ENCODE measurements around the gene SDK1.

SDK1 gene

GRCh38 chr7:4265066-4265465 is 964.0 kb downstream of the SDK1 start:
- no peaks in the 10 kb centered on the region for H3K9me3 Mint-ChIP-seq
- H3K36me3 Mint-ChIP-seq (ENCODE audit: low read depth) = no peaks in the 10 kb centered on the region
- no peak for TF ChIP-seq CTCF (IDR thresholded peaks at IDR 0.05; ENCODE audit: unreplicated experiment in 3 of 3)
- no peak overlapping the region for H3K4me3 Mint-ChIP-seq
- H3K27ac Mint-ChIP-seq = no peak overlapping the region
- peaks cover 5% of the 10 kb centered on the region for H3K4me1 Mint-ChIP-seq
- peaks cover 24% of the 10 kb centered on the region for H3K27me3 Mint-ChIP-seq (ENCODE audit: low read depth)

DNA sequence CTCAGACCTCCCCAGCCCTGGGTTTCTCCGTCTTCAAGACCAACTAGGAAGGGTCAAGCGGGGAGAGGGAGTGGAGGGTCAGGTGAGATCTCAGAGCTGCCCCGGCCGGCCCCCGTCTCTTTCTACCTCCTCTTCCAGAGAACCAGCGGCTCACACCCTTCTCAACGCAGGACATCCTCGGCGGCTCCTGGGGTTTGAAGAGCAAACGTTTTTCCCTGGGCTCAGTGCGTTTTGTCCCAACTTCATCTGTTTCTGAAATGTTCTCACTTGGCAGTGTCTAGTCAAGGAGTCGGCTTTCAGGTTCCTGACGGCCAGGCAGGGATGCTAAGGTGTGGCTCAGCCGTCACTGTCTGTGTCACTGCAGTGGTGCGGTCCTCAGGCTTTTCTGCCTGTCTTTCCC is 964.6 kb downstream of the SDK1 start:
- Mint-ChIP-seq H3K36me3 (ENCODE audit: low read depth) (no peaks in the 10 kb centered on the region), H3K27me3 (ENCODE audit: low read depth) (peaks cover 22% of the 10 kb centered on the region), H3K27ac (no peak overlapping the region), H3K4me1 (peaks cover 3% of the 10 kb centered on the region), H3K4me3 (no peak overlapping the region), H3K9me3 (no peaks in the 10 kb centered on the region)
- no peak for TF ChIP-seq CTCF (IDR thresholded peaks at IDR 0.05; ENCODE audit: unreplicated experiment in 3 of 3)

GRCh38 chr7:4266270-4267040 is 965.4 kb downstream of the SDK1 start:
- H3K27ac Mint-ChIP-seq = no peak overlapping the region
- H3K27me3 Mint-ChIP-seq (ENCODE audit: low read depth) = peaks cover 19% of the 10 kb centered on the region
- H3K4me3 Mint-ChIP-seq = no peak overlapping the region
- H3K36me3 Mint-ChIP-seq (ENCODE audit: low read depth) = no peaks in the 10 kb centered on the region
- TF ChIP-seq CTCF (IDR thresholded peaks at IDR 0.05; ENCODE audit: unreplicated experiment in 3 of 3) = no peak
- H3K9me3 Mint-ChIP-seq = no peaks in the 10 kb centered on the region
- H3K4me1 Mint-ChIP-seq = no peaks in the 10 kb centered on the region

GRCh38 chr7:4267341-4268039 is 966.4 kb downstream of the SDK1 start:
- Mint-ChIP-seq H3K4me3 (no peak overlapping the region), H3K9me3 (no peaks in the 10 kb centered on the region), H3K36me3 (ENCODE audit: low read depth) (no peaks in the 10 kb centered on the region), H3K4me1 (no peaks in the 10 kb centered on the region), H3K27me3 (ENCODE audit: low read depth) (peaks cover 19% of the 10 kb centered on the region), H3K27ac (no peak overlapping the region)
- TF ChIP-seq CTCF (IDR thresholded peaks at IDR 0.05; ENCODE audit: unreplicated experiment in 3 of 3) = no peak

GRCh38 chr7:4268040-4268965 is 967.3 kb downstream of the SDK1 start:
- peaks cover 19% of the 10 kb centered on the region for H3K27me3 Mint-ChIP-seq (ENCODE audit: low read depth)
- H3K4me1 Mint-ChIP-seq = no peaks in the 10 kb centered on the region
- no peaks in the 10 kb centered on the region for H3K9me3 Mint-ChIP-seq
- no peak overlapping the region for H3K4me3 Mint-ChIP-seq
- H3K36me3 Mint-ChIP-seq (ENCODE audit: low read depth) = no peaks in the 10 kb centered on the region
- no peak overlapping the region for H3K27ac Mint-ChIP-seq
- TF ChIP-seq CTCF (IDR thresholded peaks at IDR 0.05; ENCODE audit: unreplicated experiment in 3 of 3) = no peak

Measured in nephron (organoid).